Suprapubic skin (tissue), 3 donors: ENCODE data around the gene FJX1.

Experiments used
- POLR2A ChIP-seq, 2 donors: fragments of 450-650 bp; IDR thresholded peaks; one replicate each; pipeline ENCODE4 v1.6.1; 2017; ENCODE audit warnings: antibody characterized with exemption in 2 of 2, mild to moderate bottlenecking in 2 of 2, moderate library complexity in 2 of 2
- TF ChIP-seq, protein P1 (sequence below), 2 donors: fragments of 200-600 bp in 1 of 2; fragments of 450-650 bp in 1 of 2; sonication (generic) in 1 of 2; IDR thresholded peaks; one replicate each; pipeline ENCODE4 v1.5.1; 2016 to 2019; ENCODE audit warnings: antibody characterized with exemption in 2 of 2, mild to moderate bottlenecking in 1 of 2, moderate library complexity in 1 of 2

DNA sequence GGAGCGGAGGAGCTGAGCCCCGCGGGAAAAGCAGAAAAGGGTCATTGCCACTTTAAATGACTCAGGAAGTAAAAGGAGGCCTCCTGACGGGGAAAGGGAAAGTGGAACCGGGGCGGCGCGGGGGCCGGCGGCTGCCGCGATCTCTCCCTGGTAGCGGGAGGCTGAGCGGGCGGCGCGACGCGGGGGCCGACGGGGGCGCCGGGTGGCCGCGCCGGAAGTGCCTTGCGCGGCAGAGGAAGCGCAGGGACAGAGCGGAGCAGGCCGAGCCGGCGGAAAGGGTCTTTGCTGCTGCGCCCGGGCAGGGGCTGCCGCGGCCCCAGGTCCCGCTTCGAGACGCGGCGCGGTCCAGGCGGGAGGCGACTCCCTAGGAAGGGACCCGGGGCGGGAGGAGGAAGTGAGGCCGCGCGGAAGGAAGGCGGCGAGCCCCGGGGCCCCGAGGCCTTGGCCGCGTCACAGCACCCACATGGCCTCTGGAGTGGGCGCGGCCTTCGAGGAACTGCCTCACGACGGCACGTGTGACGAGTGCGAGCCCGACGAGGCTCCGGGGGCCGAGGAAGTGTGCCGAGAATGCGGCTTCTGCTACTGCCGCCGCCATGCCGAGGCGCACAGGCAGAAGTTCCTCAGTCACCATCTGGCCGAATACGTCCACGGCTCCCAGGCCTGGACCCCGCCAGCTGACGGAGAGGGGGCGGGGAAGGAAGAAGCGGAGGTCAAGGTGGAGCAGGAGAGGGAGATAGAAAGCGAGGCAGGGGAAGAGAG lies 44.6 kb downstream of the FJX1 start, which contains the start of gene TRIM44:
- TF ChIP-seq, protein P1, sequence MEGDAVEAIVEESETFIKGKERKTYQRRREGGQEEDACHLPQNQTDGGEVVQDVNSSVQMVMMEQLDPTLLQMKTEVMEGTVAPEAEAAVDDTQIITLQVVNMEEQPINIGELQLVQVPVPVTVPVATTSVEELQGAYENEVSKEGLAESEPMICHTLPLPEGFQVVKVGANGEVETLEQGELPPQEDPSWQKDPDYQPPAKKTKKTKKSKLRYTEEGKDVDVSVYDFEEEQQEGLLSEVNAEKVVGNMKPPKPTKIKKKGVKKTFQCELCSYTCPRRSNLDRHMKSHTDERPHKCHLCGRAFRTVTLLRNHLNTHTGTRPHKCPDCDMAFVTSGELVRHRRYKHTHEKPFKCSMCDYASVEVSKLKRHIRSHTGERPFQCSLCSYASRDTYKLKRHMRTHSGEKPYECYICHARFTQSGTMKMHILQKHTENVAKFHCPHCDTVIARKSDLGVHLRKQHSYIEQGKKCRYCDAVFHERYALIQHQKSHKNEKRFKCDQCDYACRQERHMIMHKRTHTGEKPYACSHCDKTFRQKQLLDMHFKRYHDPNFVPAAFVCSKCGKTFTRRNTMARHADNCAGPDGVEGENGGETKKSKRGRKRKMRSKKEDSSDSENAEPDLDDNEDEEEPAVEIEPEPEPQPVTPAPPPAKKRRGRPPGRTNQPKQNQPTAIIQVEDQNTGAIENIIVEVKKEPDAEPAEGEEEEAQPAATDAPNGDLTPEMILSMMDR (IDR thresholded peaks at IDR 0.05): no peak
- peak in 1 of 2 donors; percentile 41 for TF ChIP-seq POLR2A (IDR thresholded peaks at IDR 0.05)
